Glomerular endothelial cell (primary cell): Measurements from ENCODE around the gene EVI5L. TPM values are rescaled to one million over a fixed set of nuclear protein-coding genes. Genes with fewer than 3 reads are reported as not detected.
"Not testable (repeated sequence)": the region's sequence is repeated elsewhere in the genome, so short reads cannot be mapped to it uniquely, and the experiment has no call there.

Source experiments
- DNase-seq: peaks from one replicate; pipeline ENCODE4 v3.0.0-alpha.2; 2011; ENCODE audit warnings: low read depth, low spot score; ENCODE audit errors: extremely low read depth
- total RNA-seq: library from RNA; depleted of rRNA; stranded (reverse); fragments of >200 nt; gene quantifications from 2 replicates; pipeline ENCODE4 v1.2.3, GENCODE V29; 2015

The EVI5L gene
- total RNA-seq = 27.1 and 32.1 TPM in 2 replicates

DNA sequence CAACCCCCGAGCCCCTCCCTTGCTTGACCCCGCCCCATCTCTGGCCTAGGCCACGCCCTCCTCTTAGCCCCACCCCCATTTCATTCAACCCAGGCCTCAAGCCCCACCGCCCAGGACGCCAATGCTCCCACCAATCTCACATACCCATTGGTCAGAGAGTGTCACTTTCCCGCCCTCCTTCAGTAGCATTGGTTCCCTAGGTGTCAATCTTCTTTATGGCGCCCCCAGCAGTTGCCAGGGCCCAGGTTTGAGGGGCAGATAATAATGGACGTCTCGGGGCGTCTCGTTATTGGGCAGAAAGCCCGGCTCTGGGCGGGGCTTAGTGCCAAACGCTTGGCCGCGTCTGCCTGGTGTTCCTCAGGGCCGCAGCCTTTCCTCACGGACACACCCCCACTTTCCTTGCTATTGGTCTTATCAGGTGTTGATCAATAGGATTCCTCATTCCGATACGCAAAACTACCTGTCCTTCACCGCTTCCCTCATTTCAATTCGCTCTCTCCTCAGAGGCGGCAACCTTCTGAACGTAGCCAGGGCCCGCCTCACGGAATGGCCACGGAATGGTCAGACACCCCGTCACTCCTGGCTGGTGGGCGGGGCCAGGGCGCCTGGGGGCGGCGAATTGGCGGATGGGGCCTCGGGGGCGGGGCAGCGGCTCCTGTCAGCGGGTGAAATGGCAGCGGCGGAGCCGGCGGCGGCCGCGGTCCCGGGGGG lies at the start of gene EVI5L:
TSS of gene EVI5L (plus strand) at position 658 of the 711 bp plus-strand sequence. CDS start 16,325 bp downstream, outside the sequence.
- peak; percentile 99 for DNase-seq

- no peak for DNase-seq
Measured at GRCh38 chr19:7781157-7781556, 48.9 kb upstream of the EVI5L start.

GRCh38 chr19:7783991-7784423 lies 46.0 kb upstream of the EVI5L start:
- DNase-seq = no peak

DNA sequence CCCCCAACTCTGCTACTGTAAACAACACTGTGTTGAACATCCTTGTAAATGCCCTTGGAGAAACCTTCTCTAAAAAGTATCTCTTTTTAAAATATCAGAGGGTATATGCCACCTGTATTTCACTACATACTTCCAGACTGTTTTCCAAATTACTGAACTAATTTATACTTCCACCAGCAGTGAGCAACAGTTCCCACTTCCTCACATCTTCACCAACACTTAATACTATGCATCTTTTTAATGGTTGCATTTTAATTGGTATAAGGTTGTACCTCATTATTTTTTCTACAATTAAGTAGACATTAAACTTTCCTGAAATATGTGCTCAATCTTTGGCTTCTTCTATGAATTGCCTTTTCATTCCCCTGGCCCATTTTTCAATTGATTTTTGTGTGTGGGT lies 45.2 kb upstream of the EVI5L start:
- no peak for DNase-seq

DNA sequence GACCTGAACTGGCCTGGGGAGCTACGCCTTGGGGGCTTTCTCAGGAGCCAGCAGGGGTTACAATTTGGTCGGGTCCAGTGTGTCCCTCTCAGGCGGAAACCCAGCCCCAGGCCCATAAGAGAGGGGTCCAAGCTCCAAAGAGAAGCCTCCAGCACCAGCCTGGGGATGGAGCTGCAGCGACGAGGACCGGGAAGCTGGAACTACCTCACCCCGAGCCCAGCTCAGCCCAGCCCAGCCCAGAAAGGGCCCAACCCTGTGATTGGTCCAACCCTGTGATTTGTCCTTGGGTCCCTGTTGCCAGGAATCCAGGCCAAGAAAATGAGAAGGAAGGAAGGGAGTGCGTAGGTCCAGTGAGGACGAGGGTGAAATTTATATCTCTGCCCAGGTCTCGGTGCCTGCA lies 42.9 kb upstream of the EVI5L start:
- DNase-seq = no peak

DNA sequence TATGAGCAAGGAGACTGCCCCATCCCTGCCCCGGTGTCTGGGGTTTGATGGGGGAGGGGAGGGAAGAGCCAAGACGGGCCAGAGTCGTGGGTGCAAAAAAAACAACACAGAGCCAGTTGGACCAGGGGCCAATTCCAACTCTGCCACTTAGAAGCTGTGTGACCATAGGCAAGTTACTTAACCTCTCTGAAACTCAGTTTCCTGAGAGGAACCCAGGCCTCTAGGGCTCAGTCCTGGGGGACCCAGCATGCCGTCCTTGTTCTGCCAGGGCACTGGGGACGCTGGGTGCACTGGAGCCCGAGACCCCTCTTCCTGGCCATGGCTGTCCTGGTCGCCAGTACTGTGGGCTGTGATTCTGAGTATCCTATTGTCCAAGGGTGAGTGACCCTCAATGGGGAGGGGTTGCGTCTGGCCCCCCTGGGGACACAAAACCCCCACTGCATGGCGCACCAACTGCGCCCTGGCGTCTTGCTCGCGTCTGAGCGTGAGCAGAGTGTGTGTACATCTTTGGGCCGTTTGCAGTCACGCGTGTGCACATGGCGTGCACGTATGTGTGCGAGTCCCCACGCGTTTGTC lies 42.3 kb upstream of the EVI5L start:
- DNase-seq = no peak

- DNase-seq = no peak
Measured at GRCh38 chr19:7788178-7788932, 41.7 kb upstream of the EVI5L start.

- no peak for DNase-seq
Measured at GRCh38 chr19:7788933-7789323, 41.1 kb upstream of the EVI5L start.

- no peak for DNase-seq
Measured at GRCh38 chr19:7789447-7789846, 40.6 kb upstream of the EVI5L start.

- DNase-seq = no peak
Measured at GRCh38 chr19:7790416-7790815, 39.6 kb upstream of the EVI5L start.

DNA sequence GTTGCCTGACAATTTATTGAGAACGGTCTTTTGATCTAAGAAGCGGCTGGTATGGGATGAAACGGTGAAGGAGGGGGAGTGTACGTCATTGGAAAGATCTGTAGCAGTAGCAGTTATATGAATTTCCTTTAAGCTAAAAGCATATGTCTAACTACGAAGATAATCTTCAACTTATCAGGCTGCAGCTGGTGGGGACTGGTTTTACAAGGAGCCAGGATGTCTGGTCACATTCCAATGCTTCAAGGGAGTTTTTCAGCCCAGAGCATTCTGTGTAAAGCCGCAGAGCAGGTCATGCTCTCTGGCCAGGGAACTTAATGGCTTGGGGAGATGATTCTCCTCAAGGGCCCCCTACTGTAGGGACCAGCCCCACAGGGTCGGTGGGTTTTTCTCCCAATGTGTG lies 37.7 kb upstream of the EVI5L start:
- no peak for DNase-seq

DNA sequence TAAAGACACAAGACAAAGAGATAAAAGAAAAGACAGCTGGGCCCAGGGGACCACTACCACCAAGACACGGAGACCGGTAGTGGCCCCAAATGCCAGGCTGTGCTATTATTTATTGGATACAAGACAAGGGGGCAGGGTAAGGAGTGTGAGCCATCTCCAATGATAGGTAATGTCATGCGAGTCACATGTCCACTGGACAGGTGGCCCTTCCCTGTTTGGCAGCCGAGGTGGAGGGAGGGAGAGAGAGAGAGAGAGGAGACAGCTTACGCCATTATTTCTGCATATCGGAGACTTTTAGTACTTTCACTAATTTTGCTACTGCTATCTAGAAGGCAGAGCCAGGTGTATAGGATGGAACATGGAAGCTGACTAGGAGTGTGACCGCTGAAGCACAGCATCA lies 37.3 kb upstream of the EVI5L start:
- not testable (repeated sequence) for DNase-seq

DNA sequence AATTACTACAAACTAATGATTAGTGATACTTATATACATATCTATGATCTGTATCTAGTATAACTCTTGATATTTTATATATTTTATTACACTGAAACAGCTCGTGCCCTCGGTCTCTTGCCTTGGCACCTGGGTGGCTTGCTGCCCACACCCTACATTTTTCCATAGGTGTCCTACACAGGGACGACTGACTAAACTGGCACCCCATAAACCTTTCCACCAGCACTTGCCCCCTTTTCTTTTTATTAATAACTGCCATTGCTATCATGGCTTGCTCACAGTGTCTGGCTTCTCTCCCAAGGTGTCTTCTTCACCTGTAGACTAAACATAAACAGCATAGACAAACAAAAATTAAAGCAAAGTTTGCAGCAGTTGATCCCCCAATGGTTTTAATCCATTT lies 36.5 kb upstream of the EVI5L start:
- no peak for DNase-seq

DNA sequence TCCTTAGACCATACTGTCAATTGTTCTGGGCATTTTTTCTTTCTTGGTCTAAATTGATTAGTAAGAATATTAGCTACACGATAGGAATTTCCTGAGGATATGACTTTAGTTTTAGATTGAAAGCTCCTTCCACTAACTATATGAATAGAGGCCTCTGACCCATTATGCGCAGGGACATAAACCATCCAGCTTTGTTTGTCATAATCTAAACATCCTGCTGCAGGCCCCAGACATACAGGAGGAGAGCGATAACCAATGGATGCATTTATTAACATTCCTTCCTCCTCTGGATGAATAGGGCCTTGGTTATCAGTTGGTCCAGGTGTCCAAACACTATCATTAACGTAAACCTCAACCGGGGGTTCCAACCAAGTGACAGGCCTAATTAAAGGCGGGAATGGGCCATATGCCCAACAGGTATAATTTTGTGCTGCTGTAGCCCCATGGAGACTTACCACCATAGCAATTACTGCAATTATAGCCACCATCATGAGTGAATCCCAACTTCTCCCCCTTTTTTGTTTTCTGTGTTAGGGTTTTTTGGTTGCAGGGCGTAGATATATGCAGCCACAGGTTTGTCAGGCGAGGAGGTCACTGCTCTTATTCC lies 34.4 kb upstream of the EVI5L start:
- DNase-seq = peak; percentile 85

DNA sequence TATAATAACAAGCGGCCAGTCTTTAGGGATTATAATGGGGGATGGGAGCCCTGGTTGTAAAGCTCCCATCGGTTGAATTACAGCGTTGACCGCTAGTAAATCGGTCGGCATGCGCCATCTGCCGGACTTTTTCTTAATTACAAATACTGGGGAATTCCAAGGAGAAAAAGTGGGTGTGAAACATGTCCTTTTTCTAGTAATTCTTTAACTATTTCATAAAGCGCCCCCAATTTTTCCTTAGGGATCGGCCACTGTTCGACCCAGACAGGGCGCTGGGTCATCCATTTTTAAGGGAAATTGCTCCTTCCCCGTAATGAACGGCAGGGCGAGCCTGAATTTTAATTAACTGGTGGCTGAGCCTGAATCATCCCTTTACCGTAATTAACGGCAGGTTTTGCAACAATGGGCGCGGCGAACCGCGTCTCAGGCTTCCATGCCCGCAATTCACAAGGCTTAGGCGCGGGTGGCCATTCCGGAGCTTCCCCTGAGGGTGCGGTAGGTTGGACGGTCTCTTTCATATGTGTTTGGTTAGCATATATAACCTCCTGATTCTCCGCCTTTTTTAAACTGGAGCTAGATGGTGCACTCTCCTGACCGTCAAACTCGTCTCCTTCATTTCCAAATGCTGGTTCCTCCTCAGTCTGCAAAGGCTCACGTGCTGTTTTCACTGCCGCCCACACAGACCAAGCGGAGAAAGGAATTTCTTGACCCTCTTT lies 30.2 kb upstream of the EVI5L start:
- DNase-seq = peak; percentile 70

GRCh38 chr19:7801020-7801570 lies 28.9 kb upstream of the EVI5L start:
- no peak for DNase-seq

DNA sequence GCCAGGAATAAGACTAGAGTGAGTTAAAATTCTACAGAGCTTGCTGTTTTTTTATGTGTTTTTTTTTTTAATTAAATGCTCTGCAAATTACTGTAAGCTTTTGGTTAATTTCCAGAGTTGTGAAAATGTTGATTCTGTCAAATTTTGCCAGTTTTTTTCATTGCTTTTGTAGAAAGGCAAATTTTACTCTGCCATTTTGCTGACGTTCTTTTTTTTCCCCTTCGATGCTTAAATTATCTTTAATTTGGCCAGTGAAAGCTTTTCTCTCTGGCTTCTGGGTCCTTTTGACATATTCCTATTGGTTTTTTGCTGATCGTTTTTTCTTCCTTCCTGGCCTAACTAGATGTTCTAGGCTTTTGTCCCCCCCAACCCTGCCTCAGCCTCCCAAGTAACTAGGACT lies 23.8 kb upstream of the EVI5L start:
- no peak for DNase-seq

GRCh38 chr19:7806876-7807275 lies 23.1 kb upstream of the EVI5L start:
- DNase-seq = no peak

GRCh38 chr19:7808108-7808507 lies 21.9 kb upstream of the EVI5L start:
- DNase-seq = no peak

- DNase-seq = no peak
Measured at GRCh38 chr19:7811989-7812388, 18.0 kb upstream of the EVI5L start.

DNA sequence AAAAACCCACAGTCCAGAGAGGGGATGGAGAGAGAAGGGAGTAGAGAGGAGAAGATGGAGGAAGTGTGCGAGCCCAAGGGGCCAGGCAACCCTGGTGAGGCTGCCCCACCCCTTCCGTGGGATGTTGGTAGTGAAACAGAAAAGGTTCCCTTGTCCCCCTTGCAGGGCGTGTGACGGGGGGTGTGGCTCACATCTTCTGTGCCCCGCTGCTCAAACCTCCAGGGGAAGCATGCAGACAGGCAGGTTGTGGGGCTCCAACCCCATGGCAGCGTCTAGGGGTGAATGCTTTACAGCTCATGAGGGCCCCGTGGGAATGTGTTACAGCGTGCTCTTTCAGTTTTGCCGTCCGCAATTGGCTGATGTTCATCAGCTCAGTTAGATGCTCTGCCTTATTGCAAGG lies 14.7 kb upstream of the EVI5L start:
- DNase-seq = no peak
